Uterus (tissue), 2 donors: ENCODE results near the gene RBAK.

ENCODE experiments used
- POLR2A ChIP-seq, 2 donors: fragments of 450-650 bp; IDR thresholded peaks; one replicate each; pipeline ENCODE4 v1.6.1; 2016; ENCODE audit warnings: antibody characterized with exemption in 2 of 2, mild to moderate bottlenecking in 1 of 2, moderate library complexity in 1 of 2
- TF ChIP-seq, protein P1 (sequence below), 4 experiments: fragments of 200-600 bp in 2 of 4; fragments of 450-650 bp in 2 of 4; sonication (generic) in 2 of 4; IDR thresholded peaks; one replicate each; pipeline ENCODE4 v1.5.1; 2016 to 2019; ENCODE audit warnings: antibody characterized with exemption in 4 of 4, mild to moderate bottlenecking in 2 of 4, moderate library complexity in 1 of 4

- TF ChIP-seq, protein P1, sequence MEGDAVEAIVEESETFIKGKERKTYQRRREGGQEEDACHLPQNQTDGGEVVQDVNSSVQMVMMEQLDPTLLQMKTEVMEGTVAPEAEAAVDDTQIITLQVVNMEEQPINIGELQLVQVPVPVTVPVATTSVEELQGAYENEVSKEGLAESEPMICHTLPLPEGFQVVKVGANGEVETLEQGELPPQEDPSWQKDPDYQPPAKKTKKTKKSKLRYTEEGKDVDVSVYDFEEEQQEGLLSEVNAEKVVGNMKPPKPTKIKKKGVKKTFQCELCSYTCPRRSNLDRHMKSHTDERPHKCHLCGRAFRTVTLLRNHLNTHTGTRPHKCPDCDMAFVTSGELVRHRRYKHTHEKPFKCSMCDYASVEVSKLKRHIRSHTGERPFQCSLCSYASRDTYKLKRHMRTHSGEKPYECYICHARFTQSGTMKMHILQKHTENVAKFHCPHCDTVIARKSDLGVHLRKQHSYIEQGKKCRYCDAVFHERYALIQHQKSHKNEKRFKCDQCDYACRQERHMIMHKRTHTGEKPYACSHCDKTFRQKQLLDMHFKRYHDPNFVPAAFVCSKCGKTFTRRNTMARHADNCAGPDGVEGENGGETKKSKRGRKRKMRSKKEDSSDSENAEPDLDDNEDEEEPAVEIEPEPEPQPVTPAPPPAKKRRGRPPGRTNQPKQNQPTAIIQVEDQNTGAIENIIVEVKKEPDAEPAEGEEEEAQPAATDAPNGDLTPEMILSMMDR (IDR thresholded peaks at IDR 0.05) = no peak
- TF ChIP-seq POLR2A (IDR thresholded peaks at IDR 0.05) = no peak
Observed at GRCh38 chr7:5082806-5083205, 37.1 kb downstream of the RBAK start.
